Stimulated activated CD8-positive, alpha-beta memory T cell treated with anti-CD3 and anti-CD28 coated beads, Interleukin-12 subunit alpha, Interleukin-12 subunit beta, amount 100 ng/mL, for 24 hours (primary cell): ENCODE measurements around the gene CWC22.
"Not testable (repeated sequence)": the region's sequence is repeated elsewhere in the genome, so short reads cannot be mapped to it uniquely, and the experiment has no call there.

Experiments
- DNase-seq: peaks from one replicate; pipeline ENCODE4 v3.0.0-alpha.2; 2020; ENCODE audit errors: extremely low read depth

The CWC22 gene

GRCh38 chr2:179952658-179953057 is 54.4 kb downstream of the CWC22 start:
- DNase-seq: no peak

- no peak for DNase-seq
Observed at GRCh38 chr2:179951680-179952079, 55.4 kb downstream of the CWC22 start.

DNA sequence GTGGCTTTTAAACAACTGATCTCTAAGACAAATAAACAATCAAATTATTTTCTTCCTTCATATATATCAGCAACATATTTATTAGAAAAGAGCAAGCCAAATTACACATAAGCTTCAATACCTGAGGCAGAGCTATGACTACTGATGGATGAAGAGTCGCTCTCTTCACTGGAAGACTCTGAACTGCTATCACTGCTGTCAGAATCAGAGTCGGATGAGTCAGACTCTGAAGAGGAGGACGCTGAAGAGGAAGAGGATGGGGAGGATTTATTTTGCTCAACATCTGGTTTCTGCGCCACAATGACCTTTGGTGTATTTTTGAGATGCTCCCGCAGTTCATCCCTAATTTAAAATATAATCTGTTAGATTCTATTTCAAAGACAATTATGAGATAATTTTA is 56.7 kb downstream of the CWC22 start:
- DNase-seq: no peak

DNA sequence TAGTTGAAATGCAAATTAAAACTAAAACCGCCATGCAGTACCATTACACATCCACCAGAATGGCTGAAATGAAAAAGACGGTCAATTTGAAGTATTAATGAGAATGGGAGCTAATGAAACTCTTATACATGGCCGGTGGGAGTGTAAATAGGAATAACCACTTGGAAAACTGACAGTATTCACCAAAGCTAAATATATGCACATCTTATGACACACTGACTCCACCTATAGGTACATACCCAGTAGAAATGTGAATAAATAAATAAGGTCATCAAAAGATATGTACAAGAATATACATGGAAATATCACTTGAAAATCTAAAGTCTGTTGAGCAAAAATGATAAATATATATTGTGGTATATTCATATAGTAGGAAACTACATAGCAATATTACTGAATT is 57.7 kb downstream of the CWC22 start:
- DNase-seq: no peak

DNA sequence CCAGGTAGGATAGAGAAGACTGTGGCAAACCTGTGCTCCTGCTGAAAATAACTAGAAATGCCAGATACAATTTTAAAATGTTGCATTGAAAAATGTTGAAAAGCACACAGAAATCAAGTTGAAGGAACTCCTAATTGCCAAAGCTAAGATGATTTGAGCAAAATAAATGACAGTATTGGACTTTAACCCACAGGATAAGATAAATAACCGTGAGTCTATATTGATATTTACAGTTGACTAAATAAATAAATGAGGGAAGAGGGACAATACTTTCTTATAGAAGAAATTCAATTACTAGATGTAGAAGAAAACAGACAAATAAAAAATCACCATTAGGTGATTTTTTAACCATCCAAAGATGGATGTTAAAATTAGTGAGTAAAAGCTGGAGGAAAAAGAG is 59.0 kb downstream of the CWC22 start:
- DNase-seq: no peak

DNA sequence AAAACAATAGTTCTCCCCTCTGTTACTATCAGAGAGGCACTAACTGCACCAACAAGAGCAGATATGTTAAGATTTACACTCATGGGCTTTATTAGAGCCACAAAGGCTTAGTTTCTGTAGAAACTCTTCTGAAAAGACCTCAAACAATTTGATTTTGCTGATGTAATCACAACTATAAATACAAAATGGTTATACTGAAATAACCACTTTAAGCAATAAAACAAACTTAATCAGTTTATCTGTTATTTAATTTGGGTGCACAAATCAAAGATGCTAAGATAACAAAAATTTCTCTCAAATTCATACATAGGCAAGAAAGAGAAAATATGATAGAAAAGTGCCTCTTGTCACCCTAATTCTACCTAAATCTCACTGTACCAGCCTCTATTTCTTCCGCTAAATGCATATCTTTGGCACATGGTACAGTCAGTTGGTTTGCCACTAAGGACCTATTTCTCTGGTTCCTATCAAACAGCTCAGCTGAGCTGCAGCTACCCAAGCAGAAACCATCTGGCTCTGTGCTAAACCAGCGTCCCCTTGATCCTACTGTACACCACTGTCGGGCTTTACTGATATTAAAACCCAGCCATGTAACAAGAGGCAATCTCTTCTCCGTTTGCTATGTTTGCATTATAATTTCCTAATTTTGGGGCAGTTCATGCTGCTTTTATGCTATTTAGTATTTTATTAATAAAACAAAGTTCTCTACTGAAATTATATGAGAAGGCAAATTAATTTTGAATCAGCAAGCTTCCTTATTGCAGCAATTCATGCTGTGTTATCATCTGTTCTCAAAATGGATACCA is 60.1 kb downstream of the CWC22 start:
- no peak for DNase-seq

DNA sequence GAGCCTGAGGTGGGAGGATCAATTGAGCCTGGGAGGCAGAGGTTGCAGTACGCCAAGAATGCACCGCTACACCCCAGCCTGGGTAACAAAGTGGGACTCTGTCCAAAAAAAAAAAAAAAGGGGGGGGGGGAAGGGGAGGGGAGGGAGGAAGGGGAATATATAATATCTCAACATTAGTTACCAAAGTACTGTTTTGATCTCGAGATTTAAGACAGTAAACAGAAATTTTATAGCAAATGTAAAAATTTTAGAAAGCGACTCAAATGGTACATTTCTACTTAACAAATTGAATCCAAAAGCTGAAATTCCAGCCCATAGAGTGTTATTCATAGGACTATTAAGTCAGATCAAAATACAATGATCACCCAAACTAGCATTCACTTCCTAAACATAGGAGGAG is 60.8 kb downstream of the CWC22 start:
- no peak for DNase-seq

- no peak for DNase-seq
Observed at GRCh38 chr2:179939259-179939658, 67.8 kb downstream of the CWC22 start.

- DNase-seq: no peak
Observed at GRCh38 chr2:179938026-179938425, 69.1 kb downstream of the CWC22 start.

DNA sequence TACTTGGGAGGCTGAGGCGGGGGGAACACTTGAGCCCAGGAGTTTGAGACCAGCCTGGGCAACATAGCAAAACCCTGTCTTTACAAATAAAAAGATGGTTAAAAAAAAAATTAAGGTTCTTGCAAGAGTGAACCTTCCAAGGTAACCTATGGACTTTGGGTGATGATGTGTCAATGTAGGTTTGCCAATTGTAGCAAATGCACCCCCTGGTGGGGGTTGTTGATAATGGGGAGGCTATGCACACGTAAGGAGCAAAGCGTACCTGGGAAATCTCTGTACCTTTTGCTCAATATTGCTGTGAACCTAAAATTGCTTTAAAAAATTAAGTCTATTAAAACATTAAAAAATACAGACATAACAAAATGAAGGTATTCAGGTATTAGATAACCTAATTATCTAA is 70.4 kb downstream of the CWC22 start:
- DNase-seq: no peak

GRCh38 chr2:179936141-179936540 is 71.0 kb downstream of the CWC22 start:
- DNase-seq: no peak

GRCh38 chr2:179932786-179933185 is 74.3 kb downstream of the CWC22 start:
- DNase-seq: no peak

DNA sequence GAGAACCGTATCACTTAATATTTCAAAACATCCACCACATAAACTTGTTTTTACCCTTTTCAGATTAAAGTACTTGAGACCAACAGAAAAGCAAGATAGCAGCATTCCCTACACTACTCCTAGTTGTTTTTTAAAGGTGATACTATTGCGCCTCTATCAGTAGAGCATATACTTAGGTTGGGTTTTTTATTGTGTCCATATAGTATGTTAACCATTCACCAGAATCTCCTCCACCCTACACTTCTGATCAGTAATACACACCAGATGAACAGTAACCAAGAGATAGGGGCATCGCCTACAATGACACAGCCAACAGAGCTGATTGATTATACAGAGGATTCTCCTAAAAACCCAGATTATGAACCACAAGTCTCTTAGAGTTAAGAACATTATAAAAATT is 75.6 kb downstream of the CWC22 start:
- no peak for DNase-seq

GRCh38 chr2:179929997-179930396 is 77.1 kb downstream of the CWC22 start:
- DNase-seq: not testable (repeated sequence)

- no peak for DNase-seq
Observed at GRCh38 chr2:179927041-179927440, 80.1 kb downstream of the CWC22 start.

DNA sequence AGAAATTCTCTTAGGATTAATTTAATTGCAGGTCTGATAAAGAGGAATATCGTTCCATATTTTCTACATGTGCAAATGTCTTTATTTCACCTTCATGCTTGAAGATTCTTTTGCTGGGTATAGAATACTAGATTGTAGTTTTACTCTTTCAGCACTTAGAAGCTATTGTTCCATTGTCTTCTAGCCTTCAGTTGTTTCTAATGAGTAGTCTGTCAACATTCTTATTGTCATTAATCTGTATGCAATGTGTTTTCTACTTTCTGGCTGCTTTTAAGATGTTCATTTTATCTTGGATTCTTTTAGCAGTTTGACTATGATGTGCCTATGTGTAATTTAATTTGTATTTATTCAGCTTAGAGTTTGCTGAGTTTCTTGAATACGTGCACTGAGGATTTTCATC is 81.4 kb downstream of the CWC22 start:
- no peak for DNase-seq

GRCh38 chr2:179917272-179917671 is 89.8 kb downstream of the CWC22 start:
- no peak for DNase-seq

- DNase-seq: no peak
Observed at GRCh38 chr2:179915395-179915992, 91.6 kb downstream of the CWC22 start.

DNA sequence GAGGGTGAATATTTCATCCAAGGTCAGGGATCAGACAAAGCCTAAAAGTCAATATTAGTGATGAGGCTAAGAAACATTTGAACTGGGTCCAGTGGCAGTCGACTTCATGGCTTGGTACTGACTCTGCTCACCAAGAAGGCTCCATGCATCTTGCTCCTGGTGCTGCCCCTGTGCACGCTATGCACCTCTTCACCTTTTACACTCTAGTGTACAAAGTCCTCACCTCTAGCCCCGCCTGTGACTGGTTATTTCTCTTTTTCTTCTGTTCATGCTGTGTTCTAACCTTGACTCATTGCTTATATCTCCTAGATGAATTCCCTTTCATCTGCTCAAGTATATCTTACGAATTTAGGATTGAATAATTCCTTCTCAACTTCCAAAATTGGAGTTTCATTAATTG is 93.3 kb downstream of the CWC22 start:
- DNase-seq: no peak

- DNase-seq: no peak
Observed at GRCh38 chr2:179911569-179911968, 95.5 kb downstream of the CWC22 start.

- no peak for DNase-seq
Observed at GRCh38 chr2:179910735-179911113, 96.4 kb downstream of the CWC22 start.

DNA sequence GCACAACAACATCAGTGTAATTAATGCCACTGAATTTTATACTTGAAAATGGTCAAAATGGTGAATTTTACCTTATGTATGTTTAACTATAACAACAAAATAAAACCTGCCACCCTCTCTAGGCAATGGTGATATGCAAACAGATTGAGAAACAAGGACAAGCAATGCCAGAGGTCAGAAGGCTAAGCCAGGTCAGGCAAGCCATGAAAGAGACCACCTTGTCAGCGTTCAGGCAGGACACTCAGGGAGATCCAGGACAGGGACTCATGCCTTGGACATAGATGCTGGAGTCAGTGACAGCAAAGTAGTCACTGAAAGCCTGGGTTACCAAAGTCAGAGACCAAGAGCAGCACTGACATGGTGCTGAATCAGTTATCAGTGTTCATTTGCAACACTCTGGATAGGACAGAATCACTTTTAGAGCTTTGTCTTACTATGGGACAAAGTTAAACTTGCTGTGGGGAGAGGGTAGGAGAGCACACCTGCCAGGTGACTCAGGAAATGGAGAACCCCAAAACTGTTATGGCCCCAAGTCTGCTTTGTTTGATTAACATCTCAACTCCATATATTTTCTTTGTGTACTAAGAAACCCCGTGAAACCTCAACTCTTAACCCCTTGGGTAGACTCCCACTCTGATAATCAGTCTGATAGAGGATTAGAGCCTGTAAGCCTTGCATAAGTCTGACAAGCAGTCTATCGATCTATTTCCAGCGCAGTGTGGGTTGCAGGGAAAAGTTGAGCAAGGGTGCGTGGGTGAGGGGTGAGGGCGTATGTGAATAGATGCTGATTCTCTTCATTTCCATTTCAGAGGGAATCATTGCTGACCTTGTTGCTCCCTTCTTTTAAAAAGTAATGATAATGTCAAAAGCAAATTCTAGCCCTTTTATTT is 97.0 kb downstream of the CWC22 start:
- no peak for DNase-seq

- no peak for DNase-seq
Observed at GRCh38 chr2:179900655-179901054, 106.4 kb downstream of the CWC22 start.
